Measurements from ENCODE around the gene PROCR. TPM values are rescaled to one million over a fixed set of nuclear protein-coding genes. Genes with fewer than 3 reads are reported as not detected.

PROCR gene
- 92.1 to 131 TPM (median 130 TPM) in 5 replicates for total RNA-seq (2022; extraction: Qiagen RNA extraction; ENCODE audit: low read depth)

DNA sequence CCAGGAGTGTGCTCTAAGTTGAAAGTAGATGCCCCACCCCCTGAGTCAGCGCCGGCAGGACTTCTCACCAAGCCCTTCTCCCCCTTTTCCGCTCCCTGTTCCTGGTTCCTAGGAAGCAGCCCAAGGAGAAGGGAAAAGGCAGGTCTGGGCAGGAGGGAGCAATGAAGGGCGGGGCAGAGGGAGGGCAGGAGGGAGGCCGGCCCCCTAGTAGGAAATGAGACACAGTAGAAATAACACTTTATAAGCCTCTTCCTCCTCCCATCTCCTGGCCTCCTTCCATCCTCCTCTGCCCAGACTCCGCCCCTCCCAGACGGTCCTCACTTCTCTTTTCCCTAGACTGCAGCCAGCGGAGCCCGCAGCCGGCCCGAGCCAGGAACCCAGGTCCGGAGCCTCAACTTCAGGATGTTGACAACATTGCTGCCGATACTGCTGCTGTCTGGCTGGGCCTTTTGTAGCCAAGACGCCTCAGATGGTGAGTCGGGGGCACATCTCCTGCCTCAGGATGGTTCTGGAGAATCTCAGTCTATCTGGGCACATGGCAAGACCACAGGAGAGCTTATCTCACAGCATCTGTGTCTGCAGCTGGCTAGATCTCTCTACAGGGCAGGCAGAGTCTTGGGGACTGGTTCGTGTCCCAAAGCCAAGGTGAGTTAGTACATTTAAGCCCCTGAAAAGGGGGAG, at the start of gene PROCR:
PROCR (plus strand) TSS at position 320 of the 681 bp plus-strand sequence; CDS start at position 403, 83 bp downstream.

DNA sequence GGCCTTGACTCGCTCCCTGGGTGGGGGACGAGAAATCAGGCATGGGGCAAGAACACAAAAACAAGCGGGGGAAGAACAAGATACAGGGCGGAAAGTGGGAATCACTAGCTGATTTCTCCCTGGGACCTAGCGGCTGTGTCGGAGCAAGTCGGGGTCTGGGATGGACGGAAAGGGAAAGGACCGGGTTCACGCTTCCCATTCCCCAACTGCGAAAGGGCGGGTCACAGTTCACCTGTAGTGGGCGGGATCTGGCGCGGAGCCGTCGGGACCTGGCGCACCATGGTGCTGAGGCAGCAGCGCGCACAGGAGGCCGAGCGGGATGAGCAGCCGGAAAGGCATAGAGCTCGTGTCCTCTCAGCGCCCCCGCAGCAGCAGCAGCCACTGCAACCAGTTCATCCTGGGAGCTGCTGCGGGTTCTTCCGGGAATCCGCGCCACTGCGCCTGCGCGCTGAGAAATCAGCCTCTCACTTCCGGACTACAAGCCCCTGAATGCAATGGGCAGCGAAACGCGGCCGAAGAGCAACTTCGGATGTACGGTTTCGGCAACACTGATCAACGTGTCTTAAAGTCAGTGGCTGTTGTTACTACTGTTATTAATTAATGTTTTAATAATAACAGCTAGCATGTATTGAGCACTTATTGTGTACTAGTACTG, 24.8 kb upstream of the PROCR start, which contains the start of gene EDEM2:
EDEM2 (minus strand) TSS at position 417 of the 655 bp plus-strand sequence; CDS start at position 339, 78 bp downstream.

DNA sequence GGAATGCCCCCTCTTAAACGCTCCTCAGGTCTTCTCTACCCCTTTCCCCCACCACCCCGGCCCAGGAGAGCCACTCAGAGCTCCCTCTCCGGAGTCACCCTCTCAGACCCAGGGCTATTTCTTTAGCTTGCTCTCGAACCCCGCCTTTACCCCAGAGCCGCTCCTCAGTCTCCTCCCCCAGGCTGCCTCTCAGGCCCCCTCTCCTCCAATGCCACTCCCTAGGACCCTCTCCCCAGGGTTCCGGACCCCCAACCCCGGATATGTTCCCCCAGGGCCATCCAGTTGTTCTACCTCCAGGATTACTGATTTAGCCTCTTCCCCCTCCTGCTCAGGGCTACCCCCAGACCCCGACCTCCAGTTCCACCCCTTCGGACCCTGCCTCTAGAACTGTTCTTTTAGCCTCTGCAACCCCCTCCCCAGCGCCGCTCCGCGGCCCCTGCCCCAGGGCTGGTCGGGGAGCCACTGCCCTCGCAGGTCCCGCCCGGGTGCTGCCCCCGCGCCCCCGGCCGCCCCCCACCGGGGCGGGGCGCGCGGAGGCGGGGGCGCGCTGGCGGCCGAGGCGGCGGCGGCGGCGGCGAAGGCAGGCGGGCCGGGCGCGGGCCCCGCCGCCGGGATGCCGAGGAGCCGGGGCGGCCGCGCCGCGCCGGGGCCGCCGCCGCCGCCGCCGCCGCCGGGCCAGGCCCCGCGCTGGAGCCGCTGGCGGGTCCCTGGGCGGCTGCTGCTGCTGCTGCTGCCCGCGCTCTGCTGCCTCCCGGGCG, 54.4 kb downstream of the PROCR start, which contains the start of gene MMP24:
MMP24 (plus strand) TSS at position 565 of the 758 bp plus-strand sequence; CDS start at position 614, 49 bp downstream.

Other genes starting within 250 kb of the PROCR start
- 51.3 to 63.7 TPM (median 56.5 TPM) in 5 replicates for gene GSS, start 216.3 kb upstream of the PROCR start, total RNA-seq (2022; extraction: Qiagen RNA extraction; ENCODE audit: low read depth)
- 0.03 to 0.04 TPM in 2 of 5 replicates, not detected in the others for gene MYH7B, start 216.2 kb upstream of the PROCR start, total RNA-seq (2022; extraction: Qiagen RNA extraction; ENCODE audit: low read depth)
- gene TRPC4AP, start 79.3 kb upstream of the PROCR start, total RNA-seq (2022; extraction: Qiagen RNA extraction; ENCODE audit: low read depth) = 48.3 to 58.1 TPM (median 54.8 TPM) in 5 replicates
- gene EDEM2, start 24.7 kb upstream of the PROCR start, total RNA-seq (2022; extraction: Qiagen RNA extraction; ENCODE audit: low read depth) = 43.3 to 54.9 TPM (median 47.3 TPM) in 5 replicates
- gene MMP24, start 54.6 kb downstream of the PROCR start, total RNA-seq (2022; extraction: Qiagen RNA extraction; ENCODE audit: low read depth) = 15.4 to 20.7 TPM (median 20.1 TPM) in 5 replicates
- gene MMP24OS, start 106.0 kb downstream of the PROCR start, total RNA-seq (2022; extraction: Qiagen RNA extraction; ENCODE audit: low read depth) = 52.3 to 87.0 TPM (median 83.4 TPM) in 5 replicates
- 343 to 441 TPM (median 381 TPM) in 5 replicates for gene EIF6, start 112.7 kb downstream of the PROCR start, total RNA-seq (2022; extraction: Qiagen RNA extraction; ENCODE audit: low read depth)
- 0.05 to 0.13 TPM (median 0.09 TPM) in 4 of 5 replicates, not detected in the other for gene FAM83C, start 120.4 kb downstream of the PROCR start, total RNA-seq (2022; extraction: Qiagen RNA extraction; ENCODE audit: low read depth)
- 30.8 to 41.1 TPM (median 32.5 TPM) in 5 replicates for gene UQCC1, start 239.9 kb downstream of the PROCR start, total RNA-seq (2022; extraction: Qiagen RNA extraction; ENCODE audit: low read depth)